ENCODE measurements around the gene METTL6.
A peak's percentile ranks its signal among the peaks of the same experiment; 100 is the strongest.
"Not testable (repeated sequence)": the region's sequence is repeated elsewhere in the genome, so short reads cannot be mapped to it uniquely, and the experiment has no call there.

METTL6 gene

GRCh38 chr3:15450438-15451215 lies 23.3 kb upstream of the METTL6 start:
- DNase-seq = no peak

- no peak for DNase-seq
Measured at GRCh38 chr3:15449489-15450224, 22.3 kb upstream of the METTL6 start.

GRCh38 chr3:15443826-15444524 lies 16.6 kb upstream of the METTL6 start:
- peak; percentile 67 for DNase-seq

- DNase-seq = no peak
Measured at GRCh38 chr3:15440891-15441290, 13.5 kb upstream of the METTL6 start.

GRCh38 chr3:15439476-15439875 lies 12.1 kb upstream of the METTL6 start:
- no peak for DNase-seq

GRCh38 chr3:15438983-15439382 lies 11.6 kb upstream of the METTL6 start:
- no peak for DNase-seq

- no peak for DNase-seq
Measured at GRCh38 chr3:15436246-15436645, 8.9 kb upstream of the METTL6 start.

GRCh38 chr3:15434756-15435155 lies 7.4 kb upstream of the METTL6 start:
- DNase-seq = no peak

GRCh38 chr3:15433531-15433930 lies 6.2 kb upstream of the METTL6 start:
- no peak for DNase-seq

- DNase-seq = no peak
Measured at GRCh38 chr3:15431256-15431837, 4.0 kb upstream of the METTL6 start.

GRCh38 chr3:15430624-15431023 lies 3.3 kb upstream of the METTL6 start:
- DNase-seq = no peak

GRCh38 chr3:15429080-15429479 lies 1.7 kb upstream of the METTL6 start:
- no peak for DNase-seq

- no peak for DNase-seq
Measured at GRCh38 chr3:15428539-15428938, 1.2 kb upstream of the METTL6 start.

GRCh38 chr3:15427981-15428380 lies 637 bp upstream of the METTL6 start:
- no peak for DNase-seq

- no peak for DNase-seq
Measured at GRCh38 chr3:15426579-15427118, 695 bp downstream of the METTL6 start.

- no peak for DNase-seq
Measured at GRCh38 chr3:15420871-15421270, 6.5 kb downstream of the METTL6 start.

GRCh38 chr3:15410966-15411365 lies 16.4 kb downstream of the METTL6 start:
- DNase-seq = not testable (repeated sequence)

- no peak for DNase-seq
Measured at GRCh38 chr3:15409774-15410173, 17.6 kb downstream of the METTL6 start.

- no peak for DNase-seq
Measured at GRCh38 chr3:15409239-15409638, 18.1 kb downstream of the METTL6 start.

GRCh38 chr3:15405448-15406050 lies 21.8 kb downstream of the METTL6 start:
- no peak for DNase-seq

- no peak for DNase-seq
Measured at GRCh38 chr3:15404767-15405166, 22.6 kb downstream of the METTL6 start.

- no peak for DNase-seq
Measured at GRCh38 chr3:15403965-15404364, 23.4 kb downstream of the METTL6 start.

GRCh38 chr3:15403495-15403894 lies 23.8 kb downstream of the METTL6 start:
- DNase-seq = no peak

Measured in NCI-H524 treated with DMSO at 0.1 percent for 48 hours (cell line).